PFSK-1 (cell line): ENCODE results near the gene ZNF831.

Experiments used
- FOXP2 ChIP-seq: optimal IDR thresholded peaks from 2 replicates; pipeline ENCODE3; 2011; ENCODE audit warnings: borderline replicate concordance, control low read depth, inconsistent platforms; ENCODE audit not compliant: insufficient read depth; ENCODE audit errors: extremely low read length, extremely low read depth
- POLR2AphosphoS5 ChIP-seq: IDR thresholded peaks from 2 replicates; pipeline ENCODE4 v1.6.1; 2012; ENCODE audit warnings: low read depth, mild to moderate bottlenecking, control low read depth, low read length, moderate library complexity
- REST ChIP-seq, 2 experiments: IDR thresholded peaks; 2 replicates each; pipeline versions ENCODE4 v1.6.1 to v1.8.0; 2011 to 2012; ENCODE audit warnings: low read depth in 2 of 2, low read length in 2 of 2, control low read depth in 1 of 2, inconsistent platforms in 1 of 2, mild to moderate bottlenecking in 1 of 2, moderate library complexity in 1 of 2; ENCODE audit not compliant: insufficient read depth in 1 of 2
- SIN3A ChIP-seq: IDR thresholded peaks from 2 replicates; pipeline ENCODE4 v1.6.1; 2012; ENCODE audit warnings: mild to moderate bottlenecking, low read length, moderate library complexity, borderline replicate concordance; ENCODE audit not compliant: insufficient read depth
- TAF1 ChIP-seq: IDR thresholded peaks from 2 replicates; pipeline ENCODE4 v1.6.1; 2012; ENCODE audit warnings: low read length, control low read depth, borderline replicate concordance; ENCODE audit not compliant: insufficient read depth

DNA sequence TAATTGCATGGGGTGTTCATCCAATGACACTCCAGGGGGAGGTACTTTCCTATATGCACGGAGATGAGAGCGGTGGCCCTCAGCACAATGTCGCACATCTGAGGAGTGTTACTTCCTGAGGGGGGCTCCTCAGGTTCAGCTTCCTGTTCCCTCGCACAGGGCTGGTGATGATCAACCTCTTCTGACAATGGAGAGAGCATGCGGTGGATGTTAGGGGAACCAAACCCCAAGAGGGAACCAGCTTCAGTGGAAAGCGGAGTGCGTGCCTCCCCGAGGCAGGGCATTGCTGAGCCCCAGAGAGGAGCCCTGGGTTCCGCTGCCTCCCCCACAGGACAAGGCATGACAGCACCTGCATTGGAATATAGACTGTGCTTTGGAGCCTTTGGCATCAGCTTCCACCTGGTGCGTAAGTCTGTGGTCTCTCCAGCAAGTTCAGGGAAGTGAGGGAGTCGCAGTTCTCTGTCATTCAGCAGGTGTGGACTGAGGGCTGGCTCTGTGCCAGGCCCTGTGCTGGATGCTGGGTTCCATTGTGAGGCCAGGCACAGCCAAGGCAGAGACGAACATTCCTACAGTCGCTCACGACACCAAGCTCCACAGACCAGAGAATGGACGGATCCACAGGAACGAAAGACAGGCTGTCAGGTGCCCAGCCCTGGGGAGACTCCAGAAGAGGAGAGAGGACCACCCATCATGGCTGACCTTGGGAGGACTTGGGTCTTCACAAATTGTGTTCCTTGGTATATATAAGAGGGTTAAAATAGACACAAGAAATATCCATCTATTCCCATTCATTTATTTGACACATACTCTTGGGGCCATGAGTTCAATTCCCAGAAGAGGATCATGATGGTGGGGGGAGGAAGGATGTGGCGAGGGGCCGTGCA lies 3.9 kb upstream of the ZNF831 start:
- TF ChIP-seq POLR2AphosphoS5, result no peak
- no peak for TF ChIP-seq REST (IDR thresholded peaks at IDR 0.05; ENCODE audit: insufficient read depth in 1 of 2, low read depth in 2 of 2, low read length in 2 of 2)
- TF ChIP-seq SIN3A, result no peak
- TF ChIP-seq TAF1, result no peak
- TF ChIP-seq FOXP2, result no peak
